Measurements from ENCODE around the gene SLF2. TPM values are rescaled to one million over a fixed set of nuclear protein-coding genes. Genes with fewer than 3 reads are reported as not detected.
A peak's percentile ranks its signal among the peaks of the same experiment; 100 is the strongest.

SLF2 gene
- total and polyA plus RNA-seq, 2 of the 8 experiments (the other 6 are each of a cell fraction or from before 2014, with no cell fraction given) = 5.5 to 20.9 TPM

- Histone ChIP-seq H3K36me3 (ENCODE audit: control insufficient read depth in 2 of 4, insufficient read depth in 4 of 4, low read length in 3 of 4) (peaks cover 10 to 21% (median 13%) of the 10 kb centered on the region in 4 experiments; a peak in 7 of 8 replicates), H4K20me1 (replicated peaks in 1 of 2; ENCODE audit: control insufficient read depth in 1 of 2, insufficient read depth in 2 of 2, low read length in 2 of 2) (peaks cover 0 to 9% of the 10 kb centered on the region in 2 experiments), H2AFZ (ENCODE audit: low read length) (no peak overlapping the region; the same call in 1 of the 2 replicates), H2BK5ac (ENCODE audit: low read depth, low read length) (peak overlapping the region; percentile 98), H3K18ac (ENCODE audit: extremely low read depth, low read length) (peak overlapping the region; percentile 85), H2BK15ac (ENCODE audit: low read length) (peak overlapping the region; percentile 61; the same call in 1 of the 2 replicates), H3K9me3 (ENCODE audit: insufficient read depth in 2 of 2, low read depth in 1 of 2, low read length in 1 of 2) (no peaks in the 10 kb centered on the region), H2BK12ac (ENCODE audit: low read depth, low read length) (0 out of 2 replicates have a peak overlapping the region, but pooled peaks have one; percentile 84), H2BK120ac (replicated peaks; ENCODE audit: low read depth, low read length) (peak overlapping the region; percentile 39), H4K5ac (ENCODE audit: insufficient read length, low read depth, low read length) (peak overlapping the region; percentile 75), H3K23ac (ENCODE audit: insufficient read length) (no peak overlapping the region), H3K79me2 (ENCODE audit: control insufficient read depth in 1 of 2, insufficient read depth in 2 of 2, low read length in 2 of 2) (peaks cover 0 to 30% of the 10 kb centered on the region in 2 experiments; a peak in 2 of 4 replicates), H3K23me2 (ENCODE audit: low read depth, low read length) (peaks cover 17% of the 10 kb centered on the region), H3K27ac (ENCODE audit: low read depth, low read length) (peak overlapping the region; percentile 51; the same call in 1 of the 2 replicates), H3K4me1 (replicated peaks in 1 of 4; ENCODE audit: control insufficient read depth in 3 of 4, insufficient read depth in 4 of 4, low read length in 3 of 4) (peaks cover 4 to 24% (median 14%) of the 10 kb centered on the region in 4 experiments), H3K9ac (replicated peaks in 1 of 4; ENCODE audit: extremely low read depth in 1 of 4, low read depth in 3 of 4, low read length in 3 of 4) (peak overlapping the region in 3 of 4 experiments; percentile 60 to 70 (median 67); a peak in 5 of 7 replicates), H3K4ac (replicated peaks; ENCODE audit: insufficient read length, low read depth, low read length) (peak overlapping the region; percentile 81), H4K91ac (replicated peaks; ENCODE audit: insufficient read length, low read length) (peak overlapping the region; percentile 86), H3K27me3 (replicated peaks in 1 of 4; ENCODE audit: control insufficient read depth in 3 of 4, extremely low read depth in 1 of 4, insufficient read depth in 3 of 4, low read length in 3 of 4) (no peaks in the 10 kb centered on the region), H2BK20ac (ENCODE audit: low read length) (no peak overlapping the region), H3K14ac (ENCODE audit: insufficient read length) (no peak overlapping the region), H4K8ac (ENCODE audit: extremely low read depth, insufficient read depth, low read length) (peak overlapping the region; percentile 81), H3K4me2 (ENCODE audit: insufficient read depth in 1 of 2, low read depth in 2 of 2, low read length in 2 of 2) (peak overlapping the region; percentile 93 to 99), H3K4me3 (ENCODE audit: extremely low read depth in 1 of 4, insufficient read depth in 2 of 4, low read depth in 3 of 4, low read length in 4 of 4) (peak overlapping the region; percentile 75 to 90 (median 76)), H3K56ac (replicated peaks; ENCODE audit: insufficient read length, low read depth, low read length) (peak overlapping the region; percentile 94), H3K79me1 (ENCODE audit: low read depth, low read length) (peaks cover 3% of the 10 kb centered on the region), H2AK5ac (ENCODE audit: low read depth, low read length) (no peak overlapping the region)
- FAIRE-seq (no peak), DNase-seq (ENCODE audit: low read depth in 1 of 2, low spot score in 2 of 2) (peak; percentile 71 to 97)
- POLR2A ChIA-PET (ENCODE audit: partially characterized antibody) = interaction anchor here (1.1 to 12.6 kb wide), 7 partner anchors 10 to 85 kb away, joined by 3 to 143 read pairs (median 6); partner anchors contain the start of genes MRPL43, PDZD7, SFXN3 and SLF2
- WGBS, 2 experiments (ENCODE audit: extremely low coverage in 1 of 2, insufficient coverage in 1 of 2, insufficient read length in 1 of 2, insufficient replicate concordance in 2 of 2, low coverage in 1 of 2, low lambda C conversion rate in 2 of 2, missing lambda C conversion rate in 1 of 2) = 2% methylated on average over 55 of the region's 66 CpGs; no CpG with 5 or more reads in 1 of the 2 experiments
- CTCF ChIA-PET (ENCODE audit: partially characterized antibody) = interaction anchor here (0.6 to 26.8 kb wide), 36 partner anchors 10 to 767 kb away, joined by 3 to 464 read pairs (median 4); partner anchors contain the start of genes HIF1AN, MRPL43, PDZD7 and SEMA4G
- TF ChIP-seq HDAC2 (IDR thresholded peaks at IDR 0.05; ENCODE audit: borderline replicate concordance in 1 of 2, low read depth in 2 of 2, low read length in 2 of 2) = peak; percentile 77 to 83; a peak in 3 of 4 replicates
- TF ChIP-seq SP1 (IDR thresholded peaks at IDR 0.05; ENCODE audit: low read depth, low read length) = 0 out of 2 replicates have a peak, but pooled peaks have one; percentile 31
- TF ChIP-seq USF2 (IDR thresholded peaks at IDR 0.05; ENCODE audit: low read length) = peak; percentile 60; the same call in 1 of the 2 replicates
- TF ChIP-seq, protein P1, sequence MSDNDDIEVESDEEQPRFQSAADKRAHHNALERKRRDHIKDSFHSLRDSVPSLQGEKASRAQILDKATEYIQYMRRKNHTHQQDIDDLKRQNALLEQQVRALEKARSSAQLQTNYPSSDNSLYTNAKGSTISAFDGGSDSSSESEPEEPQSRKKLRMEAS (IDR thresholded peaks at IDR 0.05) = peak; percentile 86
- TF ChIP-seq GABPA (IDR thresholded peaks at IDR 0.05; ENCODE audit: borderline replicate concordance, insufficient read depth, low read length) = peak; percentile 78; the same call in 1 of the 2 replicates
- peak; percentile 42; the same call in 1 of the 2 replicates for TF ChIP-seq SUZ12 (IDR thresholded peaks at IDR 0.05; ENCODE audit: low read length)
- TF ChIP-seq CHD2 (IDR thresholded peaks at IDR 0.05; ENCODE audit: low read length) = no peak
- peak; percentile 12 for TF ChIP-seq ASH2L (IDR thresholded peaks at IDR 0.05; ENCODE audit: low read length)
Observed at GRCh38 chr10:100997360-100998182, 84.8 kb downstream of the SLF2 start.
